ENCODE data around the gene SFT2D1. TPM values are rescaled to one million over a fixed set of nuclear protein-coding genes. Genes with fewer than 3 reads are reported as not detected.
A peak's percentile ranks its signal among the peaks of the same experiment; 100 is the strongest.

SFT2D1 gene
- total and polyA plus RNA-seq, 9 of the 15 experiments (the other 6 are each of a cell fraction or from before 2014, with no cell fraction given): 54.4 to 140 (median 74.6) TPM

GRCh38 chr6:166354965-166355364 lies 12.6 kb upstream of the SFT2D1 start:
- Histone ChIP-seq H3K4me3 (no peak overlapping the region), H3K9me1 (ENCODE audit: control insufficient read depth, insufficient read depth, low read length) (no peaks in the 10 kb centered on the region), H2AFZ (ENCODE audit: low read depth, low read length) (0 out of 2 replicates have a peak overlapping the region, but pooled peaks have one; percentile 11), H3K9me3 (replicated peaks; ENCODE audit: control insufficient read depth, insufficient read depth, low read depth, low read length) (peaks cover 6% of the 10 kb centered on the region; the same call in 1 of the 2 replicates), H3K27ac (ENCODE audit: extremely low read depth, low read depth, low read length) (no peak overlapping the region), H3K9ac (ENCODE audit: insufficient read depth in 1 of 2, low read depth in 2 of 2, low read length in 2 of 2) (no peak overlapping the region), H3K36me3 (ENCODE audit: control insufficient read depth, insufficient read depth, low read length) (no peaks in the 10 kb centered on the region), H3K4me1 (replicated peaks in 1 of 2; ENCODE audit: control insufficient read depth in 2 of 2, insufficient read depth in 2 of 2, low read length in 2 of 2) (peaks cover 0 to 3% of the 10 kb centered on the region in 2 experiments; a peak in 1 of 5 replicates), H3K4me2 (ENCODE audit: insufficient read depth, low read length) (0 out of 2 replicates have a peak overlapping the region, but pooled peaks have one; percentile 5), H4K20me1 (replicated peaks; ENCODE audit: control insufficient read depth, insufficient read depth, low read length) (no peaks in the 10 kb centered on the region), H3K79me2 (ENCODE audit: control insufficient read depth, insufficient read depth, low read length) (no peaks in the 10 kb centered on the region), H3K27me3 (ENCODE audit: control insufficient read depth in 2 of 2, insufficient read depth in 2 of 2, low read length in 2 of 2) (peaks cover 0 to 14% of the 10 kb centered on the region in 2 experiments; a peak in 2 of 5 replicates)
- FAIRE-seq (no peak), ATAC-seq (peak; percentile 29; the same call in 1 of the 3 replicates), DNase-seq (ENCODE audit: extremely low read depth in 1 of 4, low spot score in 3 of 4) (no peak)
- WGBS (ENCODE audit: insufficient coverage, low coverage, missing lambda C conversion rate): 40% methylated on average over 4 of the region's 4 CpGs
- in situ Hi-C loops (cut with MboI) (no loop called here), intact Hi-C loops (cut with micrococcal nuclease) (no loop called here)
- BruUV-seq (replicated peaks): no TSS peak
- TF ChIP-seq KDM5B (IDR thresholded peaks at IDR 0.05; ENCODE audit: insufficient replicate concordance, low read depth, low read length) (no peak), CTBP1 (IDR thresholded peaks at IDR 0.05; ENCODE audit: borderline replicate concordance) (peak; percentile 39; the same call in 1 of the 2 replicates), NEUROD1 (IDR thresholded peaks at IDR 0.05; ENCODE audit: borderline replicate concordance, low read depth, low read length, partially characterized antibody) (no peak), NRF1 (conservative IDR thresholded peaks at IDR 0.05 in 1 of 2, IDR thresholded peaks at IDR 0.05 in 1 of 2) (peak; percentile 56 to 68), NR0B1 (IDR thresholded peaks at IDR 0.05; ENCODE audit: partially characterized antibody) (no peak)
- ChIA-PET POLR2A (interaction anchor here (1.3 to 1.7 kb wide), 2 partner anchors 26 to 34 kb away, joined by 6 to 7 read pairs; no protein-coding TSS in a partner anchor), CTCF (ENCODE audit: low intra/inter-chr PET ratio) (no interaction called here)
